ACHN (cell line): ENCODE measurements around the gene CDK5RAP2.

Experiments used
- DNase-seq: peaks from one replicate; pipeline ENCODE4 v3.0.0-alpha.2; 2015
- in situ Hi-C: cut with HindIII; loops from 2 replicates; pipeline ENCODE4 v1.10.0; 2017; ENCODE audit warnings: low sequenced_read_pairs, low pct_ligation_motif_present, low pct_unique_long_range_greater_than_20kb

The CDK5RAP2 gene

DNA sequence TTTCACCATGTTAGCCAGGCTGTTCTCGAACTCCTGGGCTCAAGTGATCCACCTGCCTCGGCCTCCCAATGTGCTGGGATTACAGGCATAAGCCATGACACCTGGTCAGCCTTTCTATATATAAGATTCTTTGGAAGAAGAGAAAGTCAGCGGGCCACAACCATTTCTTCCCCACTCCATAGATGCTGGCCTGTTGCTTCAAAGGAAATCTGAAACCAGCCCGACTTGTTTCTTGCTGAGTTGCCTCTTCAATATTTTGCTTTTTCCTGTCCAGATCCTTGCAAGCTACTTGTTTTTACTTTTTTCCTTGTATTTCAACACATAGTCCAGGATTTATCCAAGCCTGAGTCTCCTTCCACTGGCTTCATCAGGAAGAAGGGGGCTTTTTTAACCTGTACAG lies 219.5 kb downstream of the CDK5RAP2 start:
- in situ Hi-C loops, result no loop called here
- DNase-seq, result no peak

DNA sequence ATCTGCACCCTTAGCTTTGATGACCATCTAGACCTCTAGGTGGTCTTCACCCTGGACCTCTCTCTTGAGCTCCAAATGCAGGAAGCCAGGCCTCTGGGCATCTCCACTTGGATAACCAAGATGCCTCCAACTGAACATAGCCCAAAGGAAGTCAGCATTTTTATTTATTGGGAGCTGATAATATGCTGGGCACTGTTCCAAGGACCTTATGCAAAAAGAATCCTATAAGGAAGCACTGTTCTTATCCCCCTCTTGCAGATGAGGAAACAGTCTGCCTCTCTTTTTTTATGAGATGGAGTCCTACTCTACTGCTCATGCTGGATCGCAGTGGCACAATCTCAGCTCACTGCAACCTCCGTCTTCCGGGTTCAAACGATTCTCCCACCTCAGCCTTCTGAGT lies 219.9 kb downstream of the CDK5RAP2 start:
- DNase-seq, result no peak
- in situ Hi-C loops, result no loop called here

GRCh38 chr9:120358877-120359276 lies 221.1 kb downstream of the CDK5RAP2 start:
- in situ Hi-C loops, result no loop called here

GRCh38 chr9:120353506-120353905 lies 226.5 kb downstream of the CDK5RAP2 start:
- no peak for DNase-seq
- in situ Hi-C loops, result no loop called here

More at GRCh38 chr9:120358877-120359276, 221.1 kb downstream of the CDK5RAP2 start:
- no peak for DNase-seq

- in situ Hi-C loops, result no loop called here
- DNase-seq, result no peak
Observed at GRCh38 chr9:120351106-120351505, 228.9 kb downstream of the CDK5RAP2 start.

DNA sequence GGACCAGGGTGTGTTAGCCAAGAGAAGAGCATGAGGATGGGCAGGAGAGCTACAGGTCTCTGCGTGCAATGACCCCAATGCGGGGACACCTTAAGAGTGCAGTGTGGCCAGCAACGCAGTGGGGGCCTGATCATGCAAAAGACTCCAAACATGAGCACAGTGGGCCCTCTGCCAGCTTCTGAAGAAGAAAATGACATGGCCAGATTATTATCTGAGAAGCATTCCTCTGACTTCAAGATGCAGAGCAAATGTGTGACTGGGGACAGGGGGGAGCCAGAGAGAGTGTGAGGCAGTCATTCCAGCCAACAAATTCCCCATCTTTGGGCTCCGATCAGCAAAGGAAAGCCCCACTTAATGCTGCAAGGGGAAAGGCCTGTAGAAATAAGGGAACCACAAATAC lies 229.4 kb downstream of the CDK5RAP2 start:
- in situ Hi-C loops, result no loop called here
- no peak for DNase-seq

- DNase-seq, result peak; percentile 49
Observed at GRCh38 chr9:120348951-120349429, 231.0 kb downstream of the CDK5RAP2 start.

GRCh38 chr9:120345379-120345778 lies 234.6 kb downstream of the CDK5RAP2 start:
- in situ Hi-C loops, result no loop called here

More at GRCh38 chr9:120348951-120349429, 231.0 kb downstream of the CDK5RAP2 start:
- in situ Hi-C loops, result no loop called here

GRCh38 chr9:120344230-120344629 lies 235.7 kb downstream of the CDK5RAP2 start:
- in situ Hi-C loops, result no loop called here

More at GRCh38 chr9:120345379-120345778, 234.6 kb downstream of the CDK5RAP2 start:
- DNase-seq, result no peak

GRCh38 chr9:120343416-120343815 lies 236.6 kb downstream of the CDK5RAP2 start:
- in situ Hi-C loops, result no loop called here
- DNase-seq, result no peak

More at GRCh38 chr9:120344230-120344629, 235.7 kb downstream of the CDK5RAP2 start:
- peak; percentile 14 for DNase-seq
